ENCODE measurements around the gene ADGRF3. TPM values are rescaled to one million over a fixed set of nuclear protein-coding genes. Genes with fewer than 3 reads are reported as not detected.
"Not testable (repeated sequence)": the region's sequence is repeated elsewhere in the genome, so short reads cannot be mapped to it uniquely, and the experiment has no call there.

Gene ADGRF3
- polyA plus RNA-seq, 2 donors: 0.11 to 0.12 TPM

GRCh38 chr2:26354469-26354868 is 7.9 kb upstream of the ADGRF3 start:
- H3K27me3 ChIP-seq (ENCODE audit: control insufficient read depth in 1 of 2, insufficient read depth in 2 of 2, low read length in 2 of 2); H3K36me3 ChIP-seq (ENCODE audit: control insufficient read depth in 2 of 2, insufficient read depth in 2 of 2, low read length in 1 of 2); H3K9me3 ChIP-seq (ENCODE audit: control insufficient read depth in 2 of 2, insufficient read depth in 1 of 2, low read depth in 1 of 2, low read length in 1 of 2); H3K4me3 ChIP-seq (ENCODE audit: low read depth in 1 of 2, low read length in 2 of 2); H3K27ac ChIP-seq (ENCODE audit: low read depth in 2 of 2, low read length in 1 of 2); H3K4me1 ChIP-seq (ENCODE audit: control insufficient read depth in 2 of 2, insufficient read depth in 2 of 2, low read length in 1 of 2): not testable (repeated sequence)
- 97% methylated on average over 16 of the region's 16 CpGs for WGBS, 2 donors

- H3K4me1 ChIP-seq (ENCODE audit: control insufficient read depth in 2 of 2, insufficient read depth in 2 of 2, low read length in 1 of 2): no peaks in the 10 kb centered on the region
- WGBS, 2 donors: 60 to 76% methylated on average over 1 of the region's 1 CpG
These were observed 6.3 kb upstream of the ADGRF3 start for GRCh38 chr2:26352892-26353291.

GRCh38 chr2:26351375-26352090 is 4.9 kb upstream of the ADGRF3 start:
- no peak overlapping the region for H3K4me3 ChIP-seq (ENCODE audit: low read depth in 1 of 2, low read length in 2 of 2)
- no peak overlapping the region for H3K27ac ChIP-seq (ENCODE audit: low read depth in 2 of 2, low read length in 1 of 2)
- no peaks in the 10 kb centered on the region for H3K4me1 ChIP-seq (ENCODE audit: control insufficient read depth in 2 of 2, insufficient read depth in 2 of 2, low read length in 1 of 2)
- H3K36me3 ChIP-seq (ENCODE audit: control insufficient read depth in 2 of 2, insufficient read depth in 2 of 2, low read length in 1 of 2): no peaks in the 10 kb centered on the region
- no peaks in the 10 kb centered on the region for H3K27me3 ChIP-seq (ENCODE audit: control insufficient read depth in 1 of 2, insufficient read depth in 2 of 2, low read length in 2 of 2)
- WGBS, 2 donors: 94 to 97% methylated on average over 10 of the region's 10 CpGs
- no peaks in the 10 kb centered on the region for H3K9me3 ChIP-seq (ENCODE audit: control insufficient read depth in 2 of 2, insufficient read depth in 1 of 2, low read depth in 1 of 2, low read length in 1 of 2)

More at GRCh38 chr2:26352892-26353291, 6.3 kb upstream of the ADGRF3 start:
- H3K9me3 ChIP-seq (ENCODE audit: control insufficient read depth in 2 of 2, insufficient read depth in 1 of 2, low read depth in 1 of 2, low read length in 1 of 2): no peaks in the 10 kb centered on the region
- no peaks in the 10 kb centered on the region for H3K27me3 ChIP-seq (ENCODE audit: control insufficient read depth in 1 of 2, insufficient read depth in 2 of 2, low read length in 2 of 2)
- H3K36me3 ChIP-seq (ENCODE audit: control insufficient read depth in 2 of 2, insufficient read depth in 2 of 2, low read length in 1 of 2): no peaks in the 10 kb centered on the region
- H3K27ac ChIP-seq (ENCODE audit: low read depth in 2 of 2, low read length in 1 of 2): no peak overlapping the region
- no peak overlapping the region for H3K4me3 ChIP-seq (ENCODE audit: low read depth in 1 of 2, low read length in 2 of 2)

GRCh38 chr2:26349690-26350089 is 3.1 kb upstream of the ADGRF3 start:
- Histone ChIP-seq H3K4me1 (ENCODE audit: control insufficient read depth in 2 of 2, insufficient read depth in 2 of 2, low read length in 1 of 2) (no peaks in the 10 kb centered on the region), H3K4me3 (ENCODE audit: low read depth in 1 of 2, low read length in 2 of 2) (no peak overlapping the region), H3K36me3 (ENCODE audit: control insufficient read depth in 2 of 2, insufficient read depth in 2 of 2, low read length in 1 of 2) (no peaks in the 10 kb centered on the region), H3K27me3 (ENCODE audit: control insufficient read depth in 1 of 2, insufficient read depth in 2 of 2, low read length in 2 of 2) (no peaks in the 10 kb centered on the region), H3K9me3 (ENCODE audit: control insufficient read depth in 2 of 2, insufficient read depth in 1 of 2, low read depth in 1 of 2, low read length in 1 of 2) (no peaks in the 10 kb centered on the region), H3K27ac (ENCODE audit: low read depth in 2 of 2, low read length in 1 of 2) (no peak overlapping the region)
- WGBS, 2 donors: 57 to 74% methylated on average over 3 of the region's 3 CpGs

GRCh38 chr2:26347286-26347865 is 787 bp upstream of the ADGRF3 start:
- no peaks in the 10 kb centered on the region for H3K9me3 ChIP-seq (ENCODE audit: control insufficient read depth in 2 of 2, insufficient read depth in 1 of 2, low read depth in 1 of 2, low read length in 1 of 2)
- peak overlapping the region; percentile 87 to 89 for H3K4me3 ChIP-seq (ENCODE audit: low read depth in 1 of 2, low read length in 2 of 2)
- H3K36me3 ChIP-seq (ENCODE audit: control insufficient read depth in 2 of 2, insufficient read depth in 2 of 2, low read length in 1 of 2): no peaks in the 10 kb centered on the region
- no peaks in the 10 kb centered on the region for H3K27me3 ChIP-seq (ENCODE audit: control insufficient read depth in 1 of 2, insufficient read depth in 2 of 2, low read length in 2 of 2)
- H3K27ac ChIP-seq (ENCODE audit: low read depth in 2 of 2, low read length in 1 of 2): peak overlapping the region; percentile 95 to 97
- WGBS, 2 donors: 16 to 18% methylated on average over 5 of the region's 5 CpGs
- no peaks in the 10 kb centered on the region for H3K4me1 ChIP-seq (ENCODE audit: control insufficient read depth in 2 of 2, insufficient read depth in 2 of 2, low read length in 1 of 2)

- WGBS, 2 donors: 0% methylated on average over 80 of the region's 80 CpGs
These were observed 790 bp downstream of the ADGRF3 start, which contains the start of gene SELENOI for GRCh38 chr2:26345545-26346453. TSS of gene SELENOI (plus strand) at chr2:26346143. CDS start at chr2:26346233, 90 bp downstream.

GRCh38 chr2:26345283-26345544 is 1.4 kb downstream of the ADGRF3 start:
- peak overlapping the region; percentile 92 to 97 for H3K27ac ChIP-seq (ENCODE audit: low read depth in 2 of 2, low read length in 1 of 2)
- WGBS, 2 donors: 0 to 1% methylated on average over 9 of the region's 9 CpGs
- H3K36me3 ChIP-seq (ENCODE audit: control insufficient read depth in 2 of 2, insufficient read depth in 2 of 2, low read length in 1 of 2): no peaks in the 10 kb centered on the region
- H3K4me3 ChIP-seq (ENCODE audit: low read depth in 1 of 2, low read length in 2 of 2): peak overlapping the region; percentile 72 to 76
- H3K4me1 ChIP-seq (ENCODE audit: control insufficient read depth in 2 of 2, insufficient read depth in 2 of 2, low read length in 1 of 2): no peaks in the 10 kb centered on the region
- no peaks in the 10 kb centered on the region for H3K27me3 ChIP-seq (ENCODE audit: control insufficient read depth in 1 of 2, insufficient read depth in 2 of 2, low read length in 2 of 2)
- no peaks in the 10 kb centered on the region for H3K9me3 ChIP-seq (ENCODE audit: control insufficient read depth in 2 of 2, insufficient read depth in 1 of 2, low read depth in 1 of 2, low read length in 1 of 2)

More at GRCh38 chr2:26345545-26346453, 790 bp downstream of the ADGRF3 start, which contains the start of gene SELENOI:
- H3K36me3 ChIP-seq (ENCODE audit: control insufficient read depth in 2 of 2, insufficient read depth in 2 of 2, low read length in 1 of 2): no peaks in the 10 kb centered on the region
- H3K27me3 ChIP-seq (ENCODE audit: control insufficient read depth in 1 of 2, insufficient read depth in 2 of 2, low read length in 2 of 2): no peaks in the 10 kb centered on the region
- H3K4me3 ChIP-seq (ENCODE audit: low read depth in 1 of 2, low read length in 2 of 2): peak within 1 kb of the TSS; percentile 87 to 89
- no peaks in the 10 kb centered on the region for H3K4me1 ChIP-seq (ENCODE audit: control insufficient read depth in 2 of 2, insufficient read depth in 2 of 2, low read length in 1 of 2)
- peak within 1 kb of the TSS; percentile 95 to 97 for H3K27ac ChIP-seq (ENCODE audit: low read depth in 2 of 2, low read length in 1 of 2)
- no peaks in the 10 kb centered on the region for H3K9me3 ChIP-seq (ENCODE audit: control insufficient read depth in 2 of 2, insufficient read depth in 1 of 2, low read depth in 1 of 2, low read length in 1 of 2)

- Histone ChIP-seq H3K27me3 (ENCODE audit: control insufficient read depth in 1 of 2, insufficient read depth in 2 of 2, low read length in 2 of 2) (no peaks in the 10 kb centered on the region), H3K9me3 (ENCODE audit: control insufficient read depth in 2 of 2, insufficient read depth in 1 of 2, low read depth in 1 of 2, low read length in 1 of 2) (no peaks in the 10 kb centered on the region), H3K27ac (ENCODE audit: low read depth in 2 of 2, low read length in 1 of 2) (peak overlapping the region in 1 of 2 donors; percentile 97), H3K4me1 (ENCODE audit: control insufficient read depth in 2 of 2, insufficient read depth in 2 of 2, low read length in 1 of 2) (no peaks in the 10 kb centered on the region), H3K4me3 (ENCODE audit: low read depth in 1 of 2, low read length in 2 of 2) (peak overlapping the region; percentile 72 to 76), H3K36me3 (ENCODE audit: control insufficient read depth in 2 of 2, insufficient read depth in 2 of 2, low read length in 1 of 2) (no peaks in the 10 kb centered on the region)
- WGBS, 2 donors: 35 to 39% methylated on average over 17 of the region's 17 CpGs
These were observed 1.9 kb downstream of the ADGRF3 start for GRCh38 chr2:26344581-26345282.

GRCh38 chr2:26340831-26341230 is 5.8 kb downstream of the ADGRF3 start:
- Histone ChIP-seq H3K27ac (ENCODE audit: low read depth in 2 of 2, low read length in 1 of 2) (no peak overlapping the region), H3K4me3 (ENCODE audit: low read depth in 1 of 2, low read length in 2 of 2) (no peak overlapping the region), H3K27me3 (ENCODE audit: control insufficient read depth in 1 of 2, insufficient read depth in 2 of 2, low read length in 2 of 2) (no peaks in the 10 kb centered on the region), H3K4me1 (ENCODE audit: control insufficient read depth in 2 of 2, insufficient read depth in 2 of 2, low read length in 1 of 2) (no peaks in the 10 kb centered on the region), H3K9me3 (ENCODE audit: control insufficient read depth in 2 of 2, insufficient read depth in 1 of 2, low read depth in 1 of 2, low read length in 1 of 2) (no peaks in the 10 kb centered on the region), H3K36me3 (ENCODE audit: control insufficient read depth in 2 of 2, insufficient read depth in 2 of 2, low read length in 1 of 2) (no peaks in the 10 kb centered on the region)
- 73 to 74% methylated on average over 3 of the region's 3 CpGs for WGBS, 2 donors

Measured in esophagus (tissue), 2 donors.